IMR-90 (cell line): Measurements from ENCODE around the gene AVPI1. TPM values are rescaled to one million over a fixed set of nuclear protein-coding genes. Genes with fewer than 3 reads are reported as not detected.

Experiments used
- ATAC-seq: fragments of 200-7000 bp; cut with Tn5 transposase; 2 replicates; pipeline ENCODE4 v1.9.1; 2020; ENCODE audit warnings: low read depth, mild to moderate bottlenecking, moderate library complexity
- BruUV-seq: library from RNA; stranded (reverse); fragments of 400-500 nt; replicated peaks from 2 replicates; lab custom pipeline; 2021; lab: Mats Ljungman, UMichigan
- CTCF ChIA-PET: fragments of 300-600 bp; formaldehyde crosslinking; extraction: SDS; loops from one replicate; lab custom pipeline; 2021; ENCODE audit warnings: antibody characterized with exemption; lab: Yijun Ruan, JAX
- POLR2A ChIA-PET: fragments of 300-600 bp; sonication (Branson Sonifier 250); formaldehyde crosslinking; loops from one replicate; lab custom pipeline; 2022; ENCODE audit warnings: antibody characterized with exemption; ENCODE audit not compliant: unreplicated experiment; lab: Charles Lee
- DNase-seq: peaks from one replicate; pipeline ENCODE4 v3.0.0; 2013
- H2AFZ ChIP-seq: replicated peaks from 2 replicates; pipeline ENCODE3; 2013; ENCODE audit warnings: low read length, mild to moderate bottlenecking; ENCODE audit not compliant: poor library complexity
- H2AK5ac ChIP-seq: 2 replicates; pipeline ENCODE4 v1.6.1; 2013; ENCODE audit warnings: low read depth, low read length, inconsistent platforms
- H2AK9ac ChIP-seq: replicated peaks from 2 replicates; pipeline ENCODE3; 2013; ENCODE audit warnings: mild to moderate bottlenecking, low read depth, low read length, moderate library complexity; ENCODE audit not compliant: poor library complexity
- H2BK120ac ChIP-seq: 2 replicates; pipeline ENCODE4 v1.6.1; 2013; ENCODE audit warnings: low read depth, low read length, inconsistent platforms
- H2BK15ac ChIP-seq: 3 replicates; pipeline ENCODE4 v1.6.1; 2013; ENCODE audit warnings: low read depth, low read length, inconsistent platforms
- H2BK20ac ChIP-seq: 2 replicates; pipeline ENCODE4 v1.6.1; 2013; ENCODE audit warnings: low read depth, mild to moderate bottlenecking, inconsistent platforms, low read length, moderate library complexity
- H2BK5ac ChIP-seq: 2 replicates; pipeline ENCODE4 v1.6.1; 2013; ENCODE audit warnings: mild to moderate bottlenecking, low read depth, low read length, inconsistent platforms; ENCODE audit not compliant: poor library complexity, severe bottlenecking
- H3K14ac ChIP-seq: replicated peaks from 2 replicates; pipeline ENCODE4 v1.6.1; 2013; ENCODE audit warnings: low read depth, low read length, inconsistent platforms
- H3K18ac ChIP-seq: 2 replicates; pipeline ENCODE4 v1.6.1; 2013; ENCODE audit warnings: low read depth, low read length, control low read depth
- H3K23ac ChIP-seq: 2 replicates; pipeline ENCODE4 v1.6.1; 2013; ENCODE audit warnings: low read depth, low read length, inconsistent platforms
- H3K27ac ChIP-seq: 2 replicates; pipeline ENCODE4 v1.5.1; 2013; ENCODE audit warnings: mild to moderate bottlenecking, control low read depth, low read length; ENCODE audit not compliant: insufficient read depth
- H3K27me3 ChIP-seq: 2 replicates; pipeline ENCODE4 v1.6.1; 2013; ENCODE audit warnings: low read length; ENCODE audit not compliant: control insufficient read depth, insufficient read depth
- H3K36me3 ChIP-seq: 2 replicates; pipeline ENCODE4 v1.6.1; 2013; ENCODE audit warnings: low read length, mixed read lengths; ENCODE audit not compliant: control insufficient read depth, insufficient read depth
- H3K4ac ChIP-seq: 2 replicates; pipeline ENCODE4 v1.6.1; 2013; ENCODE audit warnings: low read depth, low read length, inconsistent platforms
- H3K4me1 ChIP-seq: 2 replicates; pipeline ENCODE4 v1.6.1; 2013; ENCODE audit warnings: low read length, mixed read lengths; ENCODE audit not compliant: control insufficient read depth, insufficient read depth
- H3K4me2 ChIP-seq: 2 replicates; pipeline ENCODE4 v1.6.1; 2013; ENCODE audit warnings: low read depth, mild to moderate bottlenecking, control low read depth, low read length, moderate library complexity
- H3K4me3 ChIP-seq: 2 replicates; pipeline ENCODE4 v1.5.1; 2013; ENCODE audit warnings: low read depth, mild to moderate bottlenecking, control low read depth, low read length, moderate library complexity; ENCODE audit not compliant: insufficient read depth
- H3K56ac ChIP-seq: 2 replicates; pipeline ENCODE4 v1.6.1; 2013; ENCODE audit warnings: low read length, inconsistent platforms; ENCODE audit not compliant: insufficient read depth; ENCODE audit errors: extremely low read depth
- H3K79me1 ChIP-seq, 2 experiments: 2 replicates each; pipeline ENCODE4 v1.6.1; 2013; ENCODE audit warnings: low read length in 2 of 2, inconsistent platforms in 1 of 2, low read depth in 1 of 2
- H3K9ac ChIP-seq: 2 replicates; pipeline ENCODE4 v1.6.1; 2013; ENCODE audit warnings: low read depth, low read length, control low read depth
- H3K9me1 ChIP-seq: 2 replicates; pipeline ENCODE4 v1.6.1; 2013; ENCODE audit warnings: low read length, inconsistent platforms; ENCODE audit not compliant: insufficient read depth
- H3K9me3 ChIP-seq: 2 replicates; pipeline ENCODE4 v1.6.1; 2013; ENCODE audit warnings: low read length; ENCODE audit not compliant: control insufficient read depth, insufficient read depth
- H4K20me1 ChIP-seq: 2 replicates; pipeline ENCODE4 v1.6.1; 2013; ENCODE audit warnings: low read length, inconsistent platforms; ENCODE audit not compliant: insufficient read depth
- H4K5ac ChIP-seq: 2 replicates; pipeline ENCODE4 v1.6.1; 2013; ENCODE audit warnings: mild to moderate bottlenecking, low read depth, low read length, control low read depth
- H4K8ac ChIP-seq, 2 experiments: 2 replicates each; pipeline ENCODE4 v1.6.1; 2013; ENCODE audit warnings: low read depth in 2 of 2, low read length in 2 of 2, control low read depth in 1 of 2, inconsistent platforms in 1 of 2
- H4K91ac ChIP-seq: 2 replicates; pipeline ENCODE4 v1.6.1; 2013; ENCODE audit warnings: low read depth, low read length, inconsistent platforms; ENCODE audit not compliant: insufficient read depth
- BHLHE40 ChIP-seq: fragments of 150-350 bp; IDR thresholded peaks from 2 replicates; pipeline ENCODE4 v1.6.1; 2016; ENCODE audit warnings: mild to moderate bottlenecking, low read depth, low read length
- CEBPB ChIP-seq: IDR thresholded peaks from 2 replicates; pipeline ENCODE4 v1.6.1; 2012; ENCODE audit warnings: low read depth, low read length, improper control_type of control experiment
- CHD1 ChIP-seq: IDR thresholded peaks from 2 replicates; pipeline ENCODE4 v1.6.1; 2012; ENCODE audit warnings: low read depth, low read length, improper control_type of control experiment
- ELK1 ChIP-seq: fragments of 150-350 bp; IDR thresholded peaks from 2 replicates; pipeline ENCODE4 v1.6.1; 2016; ENCODE audit warnings: low read depth, mild to moderate bottlenecking, low read length, moderate library complexity, borderline replicate concordance
- FOS ChIP-seq: fragments of 150-350 bp; IDR thresholded peaks from 2 replicates; pipeline ENCODE4 v1.6.1; 2016; ENCODE audit warnings: low read depth, low read length
- MAFK ChIP-seq: IDR thresholded peaks from 2 replicates; pipeline ENCODE4 v1.6.1; 2012; ENCODE audit warnings: low read depth, low read length, improper control_type of control experiment
- MAZ ChIP-seq: IDR thresholded peaks from 2 replicates; pipeline ENCODE4 v1.6.1; 2012; ENCODE audit warnings: low read depth, mild to moderate bottlenecking, low read length, improper control_type of control experiment, moderate library complexity, borderline replicate concordance
- MXI1 ChIP-seq: IDR thresholded peaks from 2 replicates; pipeline ENCODE4 v1.6.1; 2012; ENCODE audit warnings: low read depth, mild to moderate bottlenecking, low read length, moderate library complexity, borderline replicate concordance
- NFE2L2 ChIP-seq: fragments of 150-350 bp; IDR thresholded peaks from 2 replicates; pipeline ENCODE4 v1.6.1; 2016; ENCODE audit warnings: low read depth, mild to moderate bottlenecking, low read length
- POLR2A ChIP-seq: IDR thresholded peaks from 2 replicates; pipeline ENCODE4 v1.6.1; 2012; ENCODE audit warnings: mild to moderate bottlenecking, low read depth, low read length
- RAD21 ChIP-seq: IDR thresholded peaks from 2 replicates; pipeline ENCODE4 v1.6.1; 2012; ENCODE audit warnings: low read length, improper control_type of control experiment
- RCOR1 ChIP-seq: IDR thresholded peaks from 2 replicates; pipeline ENCODE4 v1.6.1; 2012; ENCODE audit warnings: mild to moderate bottlenecking, low read length, improper control_type of control experiment; ENCODE audit not compliant: insufficient replicate concordance
- RFX5 ChIP-seq: IDR thresholded peaks from 2 replicates; pipeline ENCODE4 v1.8.0; 2012; ENCODE audit warnings: low read depth, mild to moderate bottlenecking, low read length, moderate library complexity
- SMC3 ChIP-seq: fragments of 150-350 bp; IDR thresholded peaks from 2 replicates; pipeline ENCODE4 v1.6.1; 2016; ENCODE audit warnings: low read depth, mild to moderate bottlenecking, antibody characterized with exemption, low read length, moderate library complexity
- WGBS, 2 experiments: methylation state at CpG; one replicate each; pipeline versions ENCODE4 v1.1.5 to v1.1.7; 2013; ENCODE audit warnings: missing lambda C conversion rate in 2 of 2; ENCODE audit not compliant: insufficient read length in 1 of 2; ENCODE audit errors: extremely low coverage in 2 of 2; 5-methylcytosine and 5-hydroxymethylcytosine counted together
- dilution Hi-C: fragments of 300-500 bp; cut with HindIII; formaldehyde crosslinking; loops from one replicate; pipeline ENCODE4 v1.14.3; 2018; ENCODE audit warnings: low sequenced_read_pairs; ENCODE audit not compliant: unreplicated experiment
- in situ Hi-C: fragments of 300-500 bp; cut with MboI; formaldehyde crosslinking; loops from 3 replicates; pipeline ENCODE4 v1.14.3; 2019; ENCODE audit warnings: low sequenced_read_pairs, inconsistent platforms, mixed read lengths
- intact Hi-C: fragments of 100-400 bp; cut with micrococcal nuclease; formaldehyde crosslinking; loops from 2 replicates; pipeline ENCODE4 v1.10.0; 2022
- polyA plus RNA-seq, 3 experiments: library from polyadenylated mRNA; depleted of rRNA; stranded (reverse); fragments of >200 nt; gene quantifications; 2 replicates each; pipeline ENCODE4 v1.2.3, GENCODE V29; 2012; ENCODE audit warnings: low replicate concordance in 1 of 3
- total RNA-seq: library from RNA; depleted of rRNA; stranded (reverse); fragments of >200 nt; gene quantifications from 2 replicates; pipeline ENCODE4 v1.2.3, GENCODE V29; 2012
- TF ChIP-seq, protein P1 (sequence below): fragments of 150-350 bp; IDR thresholded peaks from 2 replicates; pipeline ENCODE4 v1.6.1; 2017; ENCODE audit warnings: mild to moderate bottlenecking, antibody characterized with exemption, low read length, low read depth

Gene AVPI1
- total and polyA plus RNA-seq, 2 of the 4 experiments (the other 2 are of a cell fraction) = 26.7 to 29.8 TPM

- WGBS, 2 experiments = 0% methylated on average over 10 of the region's 37 CpGs; no CpG with 5 or more reads in 1 of the 2 experiments
- peaks cover 33% of the 10 kb centered on the region for H3K9me1 ChIP-seq
- peak within 1 kb of the TSS; percentile 99 for H2AK9ac ChIP-seq
- H4K20me1 ChIP-seq = peaks cover 36% of the 10 kb centered on the region
- H3K18ac ChIP-seq = peak within 1 kb of the TSS; percentile 88
- H3K27me3 ChIP-seq = no peaks in the 10 kb centered on the region
- no TSS peak for BruUV-seq
- ChIA-PET POLR2A (interaction anchor here (0.5 to 1.1 kb wide), 2 partner anchors 12 to 136 kb away, joined by 4 read pairs; partner anchors contain the start of gene GOLGA7B), CTCF (interaction anchor here (1.3 to 1.4 kb wide), 2 partner anchors 10 to 18 kb away, joined by 3 to 4 read pairs; no protein-coding TSS in a partner anchor)
- H3K79me1 ChIP-seq = peaks cover 33 to 49% of the 10 kb centered on the region in 2 experiments; a peak in 3 of 4 replicates
- peak within 1 kb of the TSS; percentile 98 for H4K5ac ChIP-seq
- H3K14ac ChIP-seq = peak within 1 kb of the TSS; percentile 93
- H3K56ac ChIP-seq = peak within 1 kb of the TSS; percentile 80
- H3K27ac ChIP-seq = peak within 1 kb of the TSS; percentile 99
- H3K9me3 ChIP-seq = no peaks in the 10 kb centered on the region
- in situ Hi-C loops (no loop called here), intact Hi-C loops (loop anchor here (2.0 kb wide), 1 partner anchor 37 kb away; no protein-coding TSS in a partner anchor), dilution Hi-C loops (no loop called here)
- H3K4me1 ChIP-seq = peaks cover 24% of the 10 kb centered on the region
- H2BK15ac ChIP-seq = peak within 1 kb of the TSS; percentile 29; the same call in 2 of the 3 replicates
- H3K36me3 ChIP-seq = peaks cover 20% of the 10 kb centered on the region
- peak within 1 kb of the TSS; percentile 94 for H3K23ac ChIP-seq
- peak within 1 kb of the TSS; percentile 97 for H3K4ac ChIP-seq
- peak; percentile 77 for DNase-seq
- peak within 1 kb of the TSS; percentile 64 for H2BK120ac ChIP-seq
- peak within 1 kb of the TSS; percentile 91 for H3K9ac ChIP-seq
- H2BK20ac ChIP-seq = 0 out of 2 replicates have a peak within 1 kb of the TSS, but pooled peaks have one; percentile 15
- H3K4me3 ChIP-seq = peak within 1 kb of the TSS; percentile 97
- H4K8ac ChIP-seq = peak within 1 kb of the TSS; percentile 96 to 97
- H3K4me2 ChIP-seq = peak within 1 kb of the TSS; percentile 91
- peak within 1 kb of the TSS; percentile 94 for H2AFZ ChIP-seq
- peak within 1 kb of the TSS; percentile 98 for H4K91ac ChIP-seq
- ATAC-seq = peak; percentile 70
- H2BK5ac ChIP-seq = peak within 1 kb of the TSS; percentile 99
- H2AK5ac ChIP-seq = peak within 1 kb of the TSS; percentile 99
- TF ChIP-seq POLR2A (peak; percentile 60; the same call in 1 of the 2 replicates), RFX5 (no peak), CHD1 (no peak), ELK1 (no peak), CEBPB (no peak), NFE2L2 (no peak), RCOR1 (no peak), SMC3 (no peak), BHLHE40 (0 out of 2 replicates have a peak, but pooled peaks have one; percentile 15), RAD21 (no peak), FOS (no peak), MXI1 (no peak), MAZ (peak; percentile 90; the same call in 1 of the 2 replicates), MAFK (no peak)
- TF ChIP-seq, protein P1, sequence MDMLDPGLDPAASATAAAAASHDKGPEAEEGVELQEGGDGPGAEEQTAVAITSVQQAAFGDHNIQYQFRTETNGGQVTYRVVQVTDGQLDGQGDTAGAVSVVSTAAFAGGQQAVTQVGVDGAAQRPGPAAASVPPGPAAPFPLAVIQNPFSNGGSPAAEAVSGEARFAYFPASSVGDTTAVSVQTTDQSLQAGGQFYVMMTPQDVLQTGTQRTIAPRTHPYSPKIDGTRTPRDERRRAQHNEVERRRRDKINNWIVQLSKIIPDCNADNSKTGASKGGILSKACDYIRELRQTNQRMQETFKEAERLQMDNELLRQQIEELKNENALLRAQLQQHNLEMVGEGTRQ = no peak
These were observed 26.3 kb upstream of the AVPI1 start, which contains the start of gene MARVELD1 for GRCh38 chr10:97713339-97713825. Gene MARVELD1, plus strand, starts transcription at chr10:97713730. Its CDS starts 147 bp downstream, at chr10:97713877.
